A549 (cell line): ENCODE data around the gene CWC25. TPM values are rescaled to one million over a fixed set of nuclear protein-coding genes. Genes with fewer than 3 reads are reported as not detected.

Experiments used
- ATAC-seq, 2 experiments: fragments of 200-7000 bp in 1 of 2; fragments of >200 bp in 1 of 2; cut with Nextera tagmentation in 1 of 2; cut with Tn5 transposase in 1 of 2; 3 replicates each; pipeline versions ENCODE4 v1.8.0 to v1.9.1; 2018 to 2020; ENCODE audit warnings: mild to moderate bottlenecking in 1 of 2, moderate library complexity in 1 of 2
- CTCF ChIA-PET: fragments of 300-600 bp; sonication (Branson Sonifier 250); formaldehyde crosslinking; extraction: SDS; loops from one replicate; lab custom pipeline; 2021; ENCODE audit warnings: antibody characterized with exemption, inconsistent platforms; lab: Yijun Ruan, JAX
- POLR2A ChIA-PET: fragments of 350-600 bp; formaldehyde crosslinking; extraction: SDS; loops from one replicate; lab custom pipeline; 2021; ENCODE audit warnings: antibody characterized with exemption, inconsistent platforms; lab: Yijun Ruan, JAX
- DNase-seq, 2 experiments: peaks; one replicate each; pipeline versions ENCODE4 v3.0.0 to v3.0.0-alpha.2; 2011 to 2016; ENCODE audit warnings: low read depth in 1 of 2, low spot score in 1 of 2
- FAIRE-seq: peaks from 2 replicates; lab custom pipeline; 2011; peaks lifted over from hg19 to GRCh38; lab: Jason Lieb, UNC
- H3K27ac ChIP-seq, 2 experiments: fragments of >200 bp; sonication (Bioruptor Twin); formaldehyde crosslinking; 3 replicates each; pipeline ENCODE4 v1.5.1; 2016 to 2017
- H3K4me1 ChIP-seq: fragments of >200 bp; sonication (Bioruptor Twin); formaldehyde crosslinking; 3 replicates; pipeline ENCODE4 v1.6.1; 2016
- H3K4me2 ChIP-seq: fragments of >200 bp; sonication (Bioruptor Twin); formaldehyde crosslinking; 3 replicates; pipeline ENCODE4 v1.6.1; 2016
- H3K4me3 ChIP-seq: fragments of >200 bp; sonication (Bioruptor Twin); formaldehyde crosslinking; 3 replicates; pipeline ENCODE4 v1.5.1; 2016
- H3K9me3 ChIP-seq: fragments of >200 bp; sonication (Bioruptor Twin); formaldehyde crosslinking; 3 replicates; pipeline ENCODE4 v1.6.1; 2016
- ATOH8 ChIP-seq: fragments of 250-450 bp; sonication (Bioruptor Pico); IDR thresholded peaks from 2 replicates; pipeline ENCODE4 v1.5.0; 2020; ENCODE audit warnings: low read depth, mild to moderate bottlenecking, moderate library complexity
- CEBPB ChIP-seq, 2 experiments: fragments of >200 bp in 1 of 2; sonication (Bioruptor Twin) in 1 of 2; formaldehyde crosslinking in 1 of 2; IDR thresholded peaks; 2 replicates each; pipeline ENCODE4 v1.6.1; 2012 to 2016
- CTCF ChIP-seq: fragments of >200 bp; sonication (Bioruptor Twin); formaldehyde crosslinking; IDR thresholded peaks from 3 replicates; pipeline ENCODE4 v1.5.1; 2016
- EHF ChIP-seq: fragments of 250-450 bp; sonication (Bioruptor Pico); IDR thresholded peaks from 2 replicates; pipeline ENCODE4 v1.5.0; 2020; ENCODE audit warnings: mild to moderate bottlenecking
- EHMT2 ChIP-seq: fragments of 200-600 bp; sonication (generic); IDR thresholded peaks from 2 replicates; pipeline ENCODE4 v1.6.1; 2016; ENCODE audit warnings: antibody characterized with exemption, low read depth, mild to moderate bottlenecking, moderate library complexity
- EP300 ChIP-seq, 2 experiments: fragments of >200 bp; sonication (Bioruptor Twin); formaldehyde crosslinking; IDR thresholded peaks; 2 replicates in 1 of 2; 3 replicates in 1 of 2; pipeline ENCODE4 v1.6.1; 2016 to 2017
- ESRRA ChIP-seq: fragments of 150-350 bp; IDR thresholded peaks from 2 replicates; pipeline ENCODE4 v1.6.1; 2014; ENCODE audit warnings: mild to moderate bottlenecking, low read length, borderline replicate concordance
- FOSB ChIP-seq: fragments of 250-450 bp; sonication (Bioruptor Pico); IDR thresholded peaks from 2 replicates; pipeline ENCODE4 v1.5.0; 2020; ENCODE audit warnings: mild to moderate bottlenecking, moderate library complexity
- FOXS1 ChIP-seq: fragments of 250-450 bp; sonication (Bioruptor Pico); IDR thresholded peaks from 2 replicates; pipeline ENCODE4 v1.5.0; 2020; ENCODE audit warnings: mild to moderate bottlenecking, moderate library complexity
- HEYL ChIP-seq: fragments of 250-450 bp; sonication (Bioruptor Pico); IDR thresholded peaks from 2 replicates; pipeline ENCODE4 v1.8.0; 2021; ENCODE audit warnings: mild to moderate bottlenecking, moderate library complexity
- HOXA7 ChIP-seq: fragments of 250-450 bp; sonication (Bioruptor Pico); IDR thresholded peaks from 2 replicates; pipeline ENCODE4 v1.5.0; 2020; ENCODE audit warnings: mild to moderate bottlenecking, moderate library complexity
- HOXB5 ChIP-seq: fragments of 250-450 bp; sonication (Bioruptor Pico); IDR thresholded peaks from 2 replicates; pipeline ENCODE4 v1.5.0; 2020; ENCODE audit warnings: mild to moderate bottlenecking, moderate library complexity
- JUN ChIP-seq, 2 experiments: fragments of >200 bp; sonication (Bioruptor Twin); formaldehyde crosslinking; IDR thresholded peaks; 2 replicates in 1 of 2; 3 replicates in 1 of 2; pipeline ENCODE4 v1.6.1; 2016 to 2017
- JUNB ChIP-seq: fragments of >200 bp; sonication (Bioruptor Twin); formaldehyde crosslinking; IDR thresholded peaks from 2 replicates; pipeline ENCODE4 v1.6.1; 2016
- MAX ChIP-seq: IDR thresholded peaks from 2 replicates; pipeline ENCODE4 v1.6.1; 2012
- MYC ChIP-seq: IDR thresholded peaks from 2 replicates; pipeline ENCODE4 v1.6.1; 2012; ENCODE audit warnings: mild to moderate bottlenecking, inconsistent platforms, low read length, improper control_type of control experiment, borderline replicate concordance
- POLR2A ChIP-seq: IDR thresholded peaks from 2 replicates; pipeline ENCODE4 v1.6.1; 2012; ENCODE audit warnings: mild to moderate bottlenecking, low read length
- RAD21 ChIP-seq, 2 experiments: fragments of >200 bp in 1 of 2; sonication (Bioruptor Twin) in 1 of 2; formaldehyde crosslinking in 1 of 2; IDR thresholded peaks in 1 of 2; conservative IDR thresholded peaks in 1 of 2; 2 replicates in 1 of 2; 3 replicates in 1 of 2; pipeline ENCODE4 v1.6.1; 2012 to 2018; ENCODE audit warnings: inconsistent platforms in 1 of 2
- RARB ChIP-seq: fragments of 250-450 bp; sonication (Bioruptor Pico); IDR thresholded peaks from 2 replicates; pipeline ENCODE4 v1.8.0; 2021; ENCODE audit warnings: mild to moderate bottlenecking, moderate library complexity
- RFX5 ChIP-seq: fragments of 450-650 bp; IDR thresholded peaks from 2 replicates; pipeline ENCODE4 v1.7.1; 2014; ENCODE audit warnings: antibody characterized with exemption, mild to moderate bottlenecking, moderate library complexity
- SMC3 ChIP-seq: fragments of >200 bp; sonication (Bioruptor Twin); formaldehyde crosslinking; IDR thresholded peaks from 3 replicates; pipeline ENCODE4 v1.6.1; 2018; ENCODE audit warnings: inconsistent platforms
- SREBF2 ChIP-seq: fragments of 450-650 bp; IDR thresholded peaks from 2 replicates; pipeline ENCODE4 v1.6.1; 2014; ENCODE audit warnings: mild to moderate bottlenecking, moderate library complexity
- TFCP2L1 ChIP-seq: fragments of 250-450 bp; sonication (Bioruptor Pico); IDR thresholded peaks from 2 replicates; pipeline ENCODE4 v1.5.0; 2021; ENCODE audit warnings: mild to moderate bottlenecking
- TP53 ChIP-seq: fragments of 250-450 bp; sonication (Bioruptor Pico); IDR thresholded peaks from 2 replicates; pipeline ENCODE4 v1.5.0; 2021; ENCODE audit warnings: mild to moderate bottlenecking, moderate library complexity
- ZNF302 ChIP-seq: fragments of 250-450 bp; sonication (Bioruptor Pico); IDR thresholded peaks from 2 replicates; pipeline ENCODE4 v1.9.0; 2021; ENCODE audit warnings: inconsistent platforms, mild to moderate bottlenecking, moderate library complexity
- WGBS: methylation state at CpG from one replicate; pipeline ENCODE4 v1.1.6; 2017; ENCODE audit errors: missing lambda C conversion rate; 5-methylcytosine and 5-hydroxymethylcytosine counted together
- polyA plus RNA-seq, 4 experiments: library from polyadenylated mRNA; depleted of rRNA in 3 of 4; stranded (reverse); fragments of >200 nt; fragmentation: RNase III in 1 of 4; extraction: RNeasy Plus Mini Kit Qiagen cat#74134 plus additional on column Dnase treatment in 1 of 4; gene quantifications; 2 replicates in 3 of 4; 3 replicates in 1 of 4; pipeline ENCODE4 v1.2.3, GENCODE V29; 2011 to 2017

CWC25 gene
- polyA plus RNA-seq, 2 of the 4 experiments (the other 2 are of a cell fraction): 23.1 to 34.5 TPM

- TF ChIP-seq SREBF2 (peak; percentile 88), FOXS1 (CRISPR knock-in tag) (peak; percentile 64; the same call in 1 of the 2 replicates), ZNF302 (CRISPR knock-in tag) (no peak), JUN (IDR thresholded peaks at IDR 0.05) (peak in 1 of 2 experiments; percentile 49; a peak in 1 of 5 replicates), ESRRA (peak; percentile 31; the same call in 1 of the 2 replicates), SMC3 (peak; percentile 52), CEBPB (IDR thresholded peaks at IDR 0.05) (peak in 1 of 2 experiments; percentile 44; a peak in 2 of 4 replicates), ATOH8 (0 out of 2 replicates have a peak, but pooled peaks have one; percentile 40), MAX (no peak), EP300 (IDR thresholded peaks at IDR 0.05) (no peak), EHF (CRISPR knock-in tag) (peak; percentile 12; the same call in 1 of the 2 replicates), FOSB (CRISPR knock-in tag) (no peak), RFX5 (no peak)
These were observed 42.3 kb upstream of the CWC25 start (continued) for GRCh38 chr17:38867179-38867967.

GRCh38 chr17:38864636-38865398 is 39.7 kb upstream of the CWC25 start:
- 59% methylated on average over 11 of the region's 11 CpGs for WGBS
- no peak for FAIRE-seq
- ChIA-PET POLR2A (no interaction called here), CTCF (interaction anchor here (0.5 to 1.4 kb wide), 4 partner anchors 10 to 529 kb away, joined by 3 to 7 read pairs (median 3); no protein-coding TSS in a partner anchor)
- Histone ChIP-seq H3K9me3 (no peaks in the 10 kb centered on the region), H3K4me1 (peaks cover 8% of the 10 kb centered on the region; the same call in 1 of the 3 replicates), H3K27ac (no peak overlapping the region), H3K4me2 (no peak overlapping the region), H3K4me3 (no peak overlapping the region)
- ATAC-seq: no peak
- peak in 1 of 2 experiments; percentile 78 for DNase-seq
- TF ChIP-seq EHMT2 (0 out of 2 replicates have a peak, but pooled peaks have one; percentile 36), CTCF (peak; percentile 34; the same call in 2 of the 3 replicates), RAD21 (conservative IDR thresholded peaks at IDR 0.05 in 1 of 2, IDR thresholded peaks at IDR 0.05 in 1 of 2) (peak in 1 of 2 experiments; percentile 59; a peak in 2 of 5 replicates), POLR2A (no peak)

GRCh38 chr17:38861399-38861843 is 36.3 kb upstream of the CWC25 start:
- WGBS: 12% methylated on average over 8 of the region's 8 CpGs
- H3K4me1 ChIP-seq: peaks cover 8% of the 10 kb centered on the region; the same call in 1 of the 3 replicates

More at GRCh38 chr17:38861399-38861843, 36.3 kb upstream of the CWC25 start:
- ATAC-seq (peak; percentile 93 to 96), FAIRE-seq (peak; percentile 88), DNase-seq (peak; percentile 81 to 91)
- ChIA-PET CTCF (interaction anchor here (0.8 to 1.4 kb wide), 3 partner anchors 10 to 130 kb away, joined by 3 to 4 read pairs (median 3); no protein-coding TSS in a partner anchor), POLR2A (interaction anchor here (0.6 to 1.3 kb wide), 2 partner anchors 8 to 15 kb away, joined by 3 to 4 read pairs; partner anchors contain the start of gene LASP1)
- no peak overlapping the region for H3K4me3 ChIP-seq
- no peaks in the 10 kb centered on the region for H3K9me3 ChIP-seq
- H3K4me2 ChIP-seq: no peak overlapping the region
- no peak overlapping the region for H3K27ac ChIP-seq
- TF ChIP-seq HOXB5 (CRISPR knock-in tag): no peak
- no peak for TF ChIP-seq HEYL
- TF ChIP-seq JUNB: no peak
- TF ChIP-seq MYC: no peak
- no peak for TF ChIP-seq ATOH8
- TF ChIP-seq SMC3: 0 out of 3 replicates have a peak, but pooled peaks have one; percentile 8
- peak; percentile 78; the same call in 1 of the 2 replicates for TF ChIP-seq TFCP2L1 (CRISPR knock-in tag)
- TF ChIP-seq RARB (CRISPR knock-in tag): peak; percentile 75; the same call in 1 of the 2 replicates
- no peak; a peak in 1 of 5 replicates for TF ChIP-seq JUN (IDR thresholded peaks at IDR 0.05)
- peak; percentile 88 for TF ChIP-seq FOSB (CRISPR knock-in tag)
- TF ChIP-seq SREBF2: peak; percentile 68
- no peak for TF ChIP-seq EHMT2
- TF ChIP-seq TP53 (CRISPR knock-in tag): 0 out of 2 replicates have a peak, but pooled peaks have one; percentile 72
- TF ChIP-seq CEBPB (IDR thresholded peaks at IDR 0.05): 0 out of 4 replicates have a peak, but pooled peaks of 1 of the 2 experiments have one; percentile 35
- TF ChIP-seq HOXA7 (CRISPR knock-in tag): peak; percentile 80; the same call in 1 of the 2 replicates
- TF ChIP-seq EHF (CRISPR knock-in tag): no peak
